Measurements from ENCODE around the gene SORT1.

SORT1 gene

GRCh38 chr1:109351457-109351856 is 46.3 kb downstream of the SORT1 start:
- H3K27me3 ChIP-seq (replicated peaks; ENCODE audit: control insufficient read depth, insufficient read depth, low read length, poor library complexity, severe bottlenecking) = no peaks in the 10 kb centered on the region
- H3K36me3 ChIP-seq (ENCODE audit: control insufficient read depth, insufficient read depth, low read length) = no peaks in the 10 kb centered on the region
- H3K9me3 ChIP-seq (ENCODE audit: control insufficient read depth, low read length) = no peaks in the 10 kb centered on the region
- no peak overlapping the region for H3K4me3 ChIP-seq (ENCODE audit: insufficient read depth, low read depth, low read length, poor library complexity, severe bottlenecking)
- no peak for DNase-seq
- no peak overlapping the region for H3K27ac ChIP-seq (ENCODE audit: insufficient read depth, low read length, poor library complexity, severe bottlenecking)
- H3K4me1 ChIP-seq (ENCODE audit: control insufficient read depth, insufficient read depth, low read length, poor library complexity, severe bottlenecking) = no peaks in the 10 kb centered on the region

GRCh38 chr1:109350655-109351054 is 47.1 kb downstream of the SORT1 start:
- H3K36me3 ChIP-seq (ENCODE audit: control insufficient read depth, insufficient read depth, low read length) = no peaks in the 10 kb centered on the region
- no peaks in the 10 kb centered on the region for H3K9me3 ChIP-seq (ENCODE audit: control insufficient read depth, low read length)
- H3K27me3 ChIP-seq (replicated peaks; ENCODE audit: control insufficient read depth, insufficient read depth, low read length, poor library complexity, severe bottlenecking) = no peaks in the 10 kb centered on the region
- no peak overlapping the region for H3K27ac ChIP-seq (ENCODE audit: insufficient read depth, low read length, poor library complexity, severe bottlenecking)
- no peaks in the 10 kb centered on the region for H3K4me1 ChIP-seq (ENCODE audit: control insufficient read depth, insufficient read depth, low read length, poor library complexity, severe bottlenecking)
- H3K4me3 ChIP-seq (ENCODE audit: insufficient read depth, low read depth, low read length, poor library complexity, severe bottlenecking) = no peak overlapping the region
- DNase-seq = no peak

DNA sequence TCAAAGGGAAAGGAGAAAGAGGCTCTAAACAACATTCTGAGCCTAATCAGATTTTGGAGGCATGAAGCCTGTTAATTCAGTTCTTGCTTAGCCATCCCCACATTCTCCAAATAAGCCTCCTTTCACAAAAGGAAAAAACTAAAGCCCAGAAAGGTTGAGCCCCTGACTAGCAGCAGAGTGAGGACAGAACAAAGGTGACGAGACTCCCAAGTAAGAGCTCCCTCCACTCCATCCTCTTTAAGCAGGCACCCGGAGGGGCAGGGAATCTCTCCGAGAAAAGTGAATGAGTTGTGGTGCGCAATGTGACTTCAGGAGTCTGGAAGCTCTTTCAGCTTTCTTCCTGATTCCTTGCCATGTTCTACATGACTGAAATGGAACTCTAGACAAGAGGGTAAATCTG is 47.5 kb downstream of the SORT1 start:
- no peak overlapping the region for H3K27ac ChIP-seq (ENCODE audit: insufficient read depth, low read length, poor library complexity, severe bottlenecking)
- no peaks in the 10 kb centered on the region for H3K4me1 ChIP-seq (ENCODE audit: control insufficient read depth, insufficient read depth, low read length, poor library complexity, severe bottlenecking)

GRCh38 chr1:109347511-109347910 is 50.2 kb downstream of the SORT1 start:
- H3K4me3 ChIP-seq (ENCODE audit: insufficient read depth, low read depth, low read length, poor library complexity, severe bottlenecking) = no peak overlapping the region
- no peaks in the 10 kb centered on the region for H3K9me3 ChIP-seq (ENCODE audit: control insufficient read depth, low read length)
- no peaks in the 10 kb centered on the region for H3K36me3 ChIP-seq (ENCODE audit: control insufficient read depth, insufficient read depth, low read length)
- H3K27ac ChIP-seq (ENCODE audit: insufficient read depth, low read length, poor library complexity, severe bottlenecking) = no peak overlapping the region
- no peak for DNase-seq
- H3K27me3 ChIP-seq (replicated peaks; ENCODE audit: control insufficient read depth, insufficient read depth, low read length, poor library complexity, severe bottlenecking) = no peaks in the 10 kb centered on the region
- no peaks in the 10 kb centered on the region for H3K4me1 ChIP-seq (ENCODE audit: control insufficient read depth, insufficient read depth, low read length, poor library complexity, severe bottlenecking)

More for the DNA sequence above, 47.5 kb downstream of the SORT1 start:
- H3K27me3 ChIP-seq (replicated peaks; ENCODE audit: control insufficient read depth, insufficient read depth, low read length, poor library complexity, severe bottlenecking) = no peaks in the 10 kb centered on the region
- no peak overlapping the region for H3K4me3 ChIP-seq (ENCODE audit: insufficient read depth, low read depth, low read length, poor library complexity, severe bottlenecking)
- H3K9me3 ChIP-seq (ENCODE audit: control insufficient read depth, low read length) = no peaks in the 10 kb centered on the region
- no peak for DNase-seq
- no peaks in the 10 kb centered on the region for H3K36me3 ChIP-seq (ENCODE audit: control insufficient read depth, insufficient read depth, low read length)

GRCh38 chr1:109341944-109342930 is 55.5 kb downstream of the SORT1 start:
- Histone ChIP-seq H3K9me3 (ENCODE audit: control insufficient read depth, low read length) (no peaks in the 10 kb centered on the region), H3K36me3 (ENCODE audit: control insufficient read depth, insufficient read depth, low read length) (no peaks in the 10 kb centered on the region), H3K27me3 (replicated peaks; ENCODE audit: control insufficient read depth, insufficient read depth, low read length, poor library complexity, severe bottlenecking) (no peaks in the 10 kb centered on the region), H3K4me3 (ENCODE audit: insufficient read depth, low read depth, low read length, poor library complexity, severe bottlenecking) (no peak overlapping the region), H3K4me1 (ENCODE audit: control insufficient read depth, insufficient read depth, low read length, poor library complexity, severe bottlenecking) (no peaks in the 10 kb centered on the region), H3K27ac (ENCODE audit: insufficient read depth, low read length, poor library complexity, severe bottlenecking) (no peak overlapping the region)
- no peak for DNase-seq

DNA sequence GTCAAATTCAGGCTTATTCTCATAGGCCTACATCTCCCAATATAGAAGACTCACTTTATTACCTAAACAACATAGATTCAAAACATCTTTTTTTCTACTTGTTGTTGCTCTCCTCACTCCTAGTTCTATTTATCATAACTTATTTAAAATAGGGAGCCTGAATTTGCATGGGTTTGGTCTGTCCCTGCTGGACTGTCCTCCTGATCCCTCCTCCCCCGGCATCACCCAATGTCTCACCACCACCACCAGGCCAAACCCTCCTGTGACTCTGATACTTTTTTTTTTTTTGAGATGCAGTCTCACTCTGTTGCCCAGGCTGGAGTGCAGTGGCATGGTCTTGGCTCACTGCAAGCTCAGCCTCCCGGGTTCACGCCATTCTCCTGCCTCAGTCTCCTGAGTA is 59.1 kb downstream of the SORT1 start:
- no peaks in the 10 kb centered on the region for H3K36me3 ChIP-seq (ENCODE audit: control insufficient read depth, insufficient read depth, low read length)
- H3K4me1 ChIP-seq (ENCODE audit: control insufficient read depth, insufficient read depth, low read length, poor library complexity, severe bottlenecking) = no peaks in the 10 kb centered on the region
- H3K4me3 ChIP-seq (ENCODE audit: insufficient read depth, low read depth, low read length, poor library complexity, severe bottlenecking) = no peak overlapping the region
- H3K27me3 ChIP-seq (replicated peaks; ENCODE audit: control insufficient read depth, insufficient read depth, low read length, poor library complexity, severe bottlenecking) = no peaks in the 10 kb centered on the region
- no peaks in the 10 kb centered on the region for H3K9me3 ChIP-seq (ENCODE audit: control insufficient read depth, low read length)
- no peak for DNase-seq
- no peak overlapping the region for H3K27ac ChIP-seq (ENCODE audit: insufficient read depth, low read length, poor library complexity, severe bottlenecking)

GRCh38 chr1:109338091-109338490 is 59.6 kb downstream of the SORT1 start:
- Histone ChIP-seq H3K36me3 (ENCODE audit: control insufficient read depth, insufficient read depth, low read length) (no peaks in the 10 kb centered on the region), H3K4me1 (ENCODE audit: control insufficient read depth, insufficient read depth, low read length, poor library complexity, severe bottlenecking) (no peaks in the 10 kb centered on the region), H3K27ac (ENCODE audit: insufficient read depth, low read length, poor library complexity, severe bottlenecking) (no peak overlapping the region), H3K9me3 (ENCODE audit: control insufficient read depth, low read length) (no peaks in the 10 kb centered on the region), H3K27me3 (replicated peaks; ENCODE audit: control insufficient read depth, insufficient read depth, low read length, poor library complexity, severe bottlenecking) (no peaks in the 10 kb centered on the region), H3K4me3 (ENCODE audit: insufficient read depth, low read depth, low read length, poor library complexity, severe bottlenecking) (no peak overlapping the region)
- DNase-seq = no peak

DNA sequence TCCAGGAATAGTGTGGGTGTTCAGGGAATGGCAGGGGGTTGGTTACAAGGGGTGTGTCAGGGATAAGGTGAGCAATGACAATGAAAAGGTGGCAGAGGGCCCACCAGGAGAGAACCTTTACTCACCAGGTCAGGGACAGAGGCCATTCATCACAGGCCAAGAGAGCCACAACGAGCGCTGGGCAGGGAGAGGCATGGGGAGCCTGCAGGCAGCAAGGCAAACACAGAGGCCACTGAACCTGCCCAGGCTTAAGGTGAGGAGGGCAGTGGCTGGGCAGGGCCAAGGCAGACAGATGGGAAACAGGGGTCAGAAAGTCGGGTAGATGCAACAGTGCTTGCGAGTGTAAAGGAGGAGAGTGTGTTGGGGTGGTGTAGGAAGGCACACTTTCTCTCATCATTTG is 62.6 kb downstream of the SORT1 start:
- no peak overlapping the region for H3K4me3 ChIP-seq (ENCODE audit: insufficient read depth, low read depth, low read length, poor library complexity, severe bottlenecking)
- H3K27ac ChIP-seq (ENCODE audit: insufficient read depth, low read length, poor library complexity, severe bottlenecking) = no peak overlapping the region
- no peaks in the 10 kb centered on the region for H3K9me3 ChIP-seq (ENCODE audit: control insufficient read depth, low read length)
- no peak for DNase-seq
- H3K4me1 ChIP-seq (ENCODE audit: control insufficient read depth, insufficient read depth, low read length, poor library complexity, severe bottlenecking) = no peaks in the 10 kb centered on the region
- H3K36me3 ChIP-seq (ENCODE audit: control insufficient read depth, insufficient read depth, low read length) = no peaks in the 10 kb centered on the region
- H3K27me3 ChIP-seq (replicated peaks; ENCODE audit: control insufficient read depth, insufficient read depth, low read length, poor library complexity, severe bottlenecking) = no peaks in the 10 kb centered on the region

- Histone ChIP-seq H3K36me3 (ENCODE audit: control insufficient read depth, insufficient read depth, low read length) (no peaks in the 10 kb centered on the region), H3K27me3 (replicated peaks; ENCODE audit: control insufficient read depth, insufficient read depth, low read length, poor library complexity, severe bottlenecking) (no peaks in the 10 kb centered on the region), H3K4me3 (ENCODE audit: insufficient read depth, low read depth, low read length, poor library complexity, severe bottlenecking) (no peak overlapping the region), H3K4me1 (ENCODE audit: control insufficient read depth, insufficient read depth, low read length, poor library complexity, severe bottlenecking) (no peaks in the 10 kb centered on the region), H3K9me3 (ENCODE audit: control insufficient read depth, low read length) (no peaks in the 10 kb centered on the region), H3K27ac (ENCODE audit: insufficient read depth, low read length, poor library complexity, severe bottlenecking) (no peak overlapping the region)
- no peak for DNase-seq
Measured at GRCh38 chr1:109331113-109331512, 66.6 kb downstream of the SORT1 start.

GRCh38 chr1:109327285-109327684 is 70.4 kb downstream of the SORT1 start:
- no peaks in the 10 kb centered on the region for H3K36me3 ChIP-seq (ENCODE audit: control insufficient read depth, insufficient read depth, low read length)
- H3K4me3 ChIP-seq (ENCODE audit: insufficient read depth, low read depth, low read length, poor library complexity, severe bottlenecking) = no peak overlapping the region
- no peaks in the 10 kb centered on the region for H3K4me1 ChIP-seq (ENCODE audit: control insufficient read depth, insufficient read depth, low read length, poor library complexity, severe bottlenecking)
- no peaks in the 10 kb centered on the region for H3K9me3 ChIP-seq (ENCODE audit: control insufficient read depth, low read length)
- H3K27me3 ChIP-seq (replicated peaks; ENCODE audit: control insufficient read depth, insufficient read depth, low read length, poor library complexity, severe bottlenecking) = no peaks in the 10 kb centered on the region
- no peak overlapping the region for H3K27ac ChIP-seq (ENCODE audit: insufficient read depth, low read length, poor library complexity, severe bottlenecking)
- no peak for DNase-seq
